K562 (cell line): ENCODE measurements around the gene ST3GAL3. TPM values are rescaled to one million over a fixed set of nuclear protein-coding genes. Genes with fewer than 3 reads are reported as not detected.

Experiments
- ATAC-seq: fragments of 200-7000 bp; cut with Tn5 transposase; 3 replicates; pipeline ENCODE4 v1.9.1; 2020; ENCODE audit warnings: moderate library complexity
- BruUV-seq: library from RNA; stranded (reverse); fragments of 400-500 nt; replicated peaks from 2 replicates; lab custom pipeline; 2021; lab: Mats Ljungman, UMichigan
- CTCF ChIA-PET: fragments of 300-600 bp; formaldehyde crosslinking; extraction: SDS; loops from one replicate; lab custom pipeline; 2021; ENCODE audit warnings: low intra/inter-chr PET ratio; lab: Yijun Ruan, JAX
- POLR2A ChIA-PET: fragments of 300-600, 350-650 bp; sonication (Branson Sonifier 250); formaldehyde crosslinking; extraction: SDS; loops from one replicate; lab custom pipeline; 2021; ENCODE audit warnings: antibody characterized with exemption, inconsistent platforms; lab: Yijun Ruan, JAX
- DNase-seq, 4 experiments: peaks; one replicate each; pipeline versions ENCODE4 v3.0.0 to v3.0.0-alpha.2; 2011 to 2018; ENCODE audit warnings: low spot score in 3 of 4, mixed read lengths in 3 of 4; ENCODE audit errors: extremely low read depth in 1 of 4
- FAIRE-seq: peaks from 2 replicates; lab custom pipeline; 2011; peaks lifted over from hg19 to GRCh38; lab: Jason Lieb, UNC
- H2AFZ ChIP-seq: 2 replicates; pipeline ENCODE4 v1.6.0; 2011; ENCODE audit warnings: low read depth, low read length, control low read depth, inconsistent platforms
- H3K27ac ChIP-seq: fragments of 200-600 bp; 3 replicates; pipeline ENCODE4 v1.8.0; 2011; ENCODE audit warnings: low read depth, mild to moderate bottlenecking, control low read depth, inconsistent platforms, low read length, moderate library complexity, mixed read lengths; ENCODE audit errors: extremely low read depth
- H3K27me3 ChIP-seq, 2 experiments: fragments of 300-600 bp in 1 of 2; 2 replicates in 1 of 2; 3 replicates in 1 of 2; pipeline versions ENCODE4 v1.6.0 to v1.8.0; 2011; ENCODE audit warnings: inconsistent platforms in 2 of 2, low read length in 2 of 2, mild to moderate bottlenecking in 1 of 2, mixed read lengths in 1 of 2, moderate library complexity in 1 of 2; ENCODE audit not compliant: control insufficient read depth in 2 of 2, insufficient read depth in 2 of 2
- H3K36me3 ChIP-seq: fragments of 300-600 bp; 3 replicates; pipeline ENCODE4 v1.8.0; 2011; ENCODE audit warnings: mild to moderate bottlenecking, low read length, inconsistent platforms; ENCODE audit not compliant: control insufficient read depth, insufficient read depth
- H3K4me1 ChIP-seq, 2 experiments: fragments of 200-600 bp in 1 of 2; replicated peaks in 1 of 2; 2 replicates in 1 of 2; 3 replicates in 1 of 2; pipeline versions ENCODE4 v1.5.1 to v1.8.0; 2011; ENCODE audit warnings: inconsistent platforms in 2 of 2, low read length in 2 of 2, mild to moderate bottlenecking in 1 of 2, mixed read lengths in 1 of 2, moderate library complexity in 1 of 2; ENCODE audit not compliant: control insufficient read depth in 2 of 2, insufficient read depth in 2 of 2
- H3K4me2 ChIP-seq: 2 replicates; pipeline ENCODE4 v1.6.1; 2011; ENCODE audit warnings: low read length, control low read depth, inconsistent platforms, mixed read lengths; ENCODE audit not compliant: insufficient read depth
- H3K4me3 ChIP-seq: fragments of 200-600 bp; sonication (generic), shearing (Covaris generic); 2 replicates; pipeline ENCODE4 v1.5.1; 2016; ENCODE audit warnings: control low read depth, inconsistent platforms
- H3K79me2 ChIP-seq: fragments of 200-600 bp; 3 replicates; pipeline ENCODE4 v1.8.0; 2011; ENCODE audit warnings: low read length, inconsistent platforms; ENCODE audit not compliant: control insufficient read depth, insufficient read depth
- H3K9ac ChIP-seq, 2 experiments: 2 replicates each; pipeline versions ENCODE4 v1.6.0 to v1.6.1; 2011; ENCODE audit warnings: low read depth in 2 of 2, low read length in 2 of 2, control low read depth in 1 of 2, inconsistent platforms in 1 of 2, mild to moderate bottlenecking in 1 of 2, mixed read lengths in 1 of 2; ENCODE audit not compliant: insufficient read depth in 1 of 2
- H3K9me1 ChIP-seq: one replicate; pipeline ENCODE4 v1.6.0; 2011; ENCODE audit warnings: inconsistent platforms, mild to moderate bottlenecking, low read length, moderate library complexity; ENCODE audit not compliant: control insufficient read depth, insufficient read depth
- H3K9me3 ChIP-seq: replicated peaks from 2 replicates; pipeline ENCODE4 v1.5.1; 2011; ENCODE audit warnings: low read depth, low read length, inconsistent platforms; ENCODE audit not compliant: control insufficient read depth, insufficient read depth
- H4K20me1 ChIP-seq: replicated peaks from 2 replicates; pipeline ENCODE4 v1.6.1; 2011; ENCODE audit warnings: low read length, inconsistent platforms, mixed read lengths; ENCODE audit not compliant: control insufficient read depth, insufficient read depth
- BCL6 ChIP-seq: fragments of 250-450 bp; sonication (Bioruptor Pico); IDR thresholded peaks from 2 replicates; pipeline ENCODE4 v1.4.0; 2020
- COPS2 ChIP-seq: fragments of 450-650 bp; conservative IDR thresholded peaks from 2 replicates; pipeline ENCODE4 v1.6.1; 2016; ENCODE audit warnings: mild to moderate bottlenecking, moderate library complexity
- EWSR1 ChIP-seq: fragments of 450-650 bp; IDR thresholded peaks from 2 replicates; pipeline ENCODE4 v1.6.1; 2018; ENCODE audit warnings: borderline replicate concordance, mild to moderate bottlenecking, low read depth, moderate library complexity; ENCODE audit not compliant: partially characterized antibody
- GATAD2B ChIP-seq: fragments of 450-650 bp; IDR thresholded peaks from 2 replicates; pipeline ENCODE4 v1.6.1; 2017; ENCODE audit warnings: mild to moderate bottlenecking, borderline replicate concordance
- HDAC2 ChIP-seq: fragments of 450-650 bp; IDR thresholded peaks from 2 replicates; pipeline ENCODE4 v1.6.1; 2016; ENCODE audit warnings: mild to moderate bottlenecking
- NCOR1 ChIP-seq: fragments of 450-650 bp; IDR thresholded peaks from 2 replicates; pipeline ENCODE4 v1.6.1; 2016; ENCODE audit warnings: mild to moderate bottlenecking, moderate library complexity
- PHF20 ChIP-seq: fragments of 450-650 bp; IDR thresholded peaks from 2 replicates; pipeline ENCODE4 v1.6.1; 2018; ENCODE audit not compliant: partially characterized antibody
- POLR2AphosphoS2 ChIP-seq: IDR thresholded peaks from 2 replicates; pipeline ENCODE4 v1.6.1; 2012; ENCODE audit warnings: low read length, improper control_type of control experiment
- RFX1 ChIP-seq: fragments of 450-650 bp; IDR thresholded peaks from 2 replicates; pipeline ENCODE4 v1.6.1; 2016; ENCODE audit warnings: mild to moderate bottlenecking, moderate library complexity
- ZFP30 ChIP-seq: fragments of 250-450 bp; sonication (Bioruptor Pico); IDR thresholded peaks from 2 replicates; pipeline ENCODE4 v1.8.0; 2022; ENCODE audit warnings: moderate library complexity, mild to moderate bottlenecking, inconsistent platforms, borderline replicate concordance
- WGBS: fragments of 100-300 bp; shearing (Covaris generic); methylation state at CpG from one replicate; pipeline ENCODE4 v1.1.6; 2016; ENCODE audit warnings: low coverage, mixed read lengths; ENCODE audit not compliant: insufficient coverage; ENCODE audit errors: missing lambda C conversion rate; 5-methylcytosine and 5-hydroxymethylcytosine counted together
- in situ Hi-C: fragments of 300-500 bp; cut with MboI; formaldehyde crosslinking; loops from 4 replicates; pipeline ENCODE4 v1.15.0; 2018; ENCODE audit warnings: inconsistent platforms, mixed read lengths
- intact Hi-C: fragments of 100-400 bp; cut with micrococcal nuclease; formaldehyde crosslinking; loops from 2 replicates; pipeline ENCODE4 v1.14.2; 2022
- polyA plus RNA-seq, 8 experiments: library from polyadenylated mRNA; depleted of rRNA in 4 of 8; stranded (reverse) in 5 of 8; unstranded in 3 of 8; fragments of >200 nt; fragmentation: Nextera tagmentation in 2 of 8; fragmentation: Illumina TruSeq in 1 of 8; extraction: Ambion mirVana in 2 of 8; extraction: Trizol in 1 of 8; gene quantifications; 2 replicates each; pipeline versions ENCODE4 v1.2.1 to v1.2.3, GENCODE V29; 2011 to 2014; ENCODE audit warnings: inconsistent platforms in 1 of 8, missing spikeins in 1 of 8
- total RNA-seq, 7 experiments: library from RNA; depleted of rRNA in 6 of 7; stranded (reverse); fragments of >200 nt in 6 of 7; fragmentation: Illumina TruSeq in 2 of 7; extraction: Trizol in 2 of 7; gene quantifications; 2 replicates each; pipeline versions ENCODE4 v1.2.1 to v1.2.3, GENCODE V29; 2011 to 2021; ENCODE audit warnings: low replicate concordance in 1 of 7
- TF ChIP-seq, protein P1 (sequence below): fragments of 250-450 bp; sonication (Bioruptor Pico); IDR thresholded peaks from 2 replicates; pipeline ENCODE4 v1.4.0; 2020
- TF ChIP-seq, protein P2 (sequence below): IDR thresholded peaks from 3 replicates; pipeline ENCODE4 v1.6.1; 2011; ENCODE audit warnings: borderline replicate concordance, mild to moderate bottlenecking, moderate library complexity; ENCODE audit not compliant: insufficient read length; ENCODE audit errors: extremely low read depth

The ST3GAL3 gene
- total and polyA plus RNA-seq, 9 of the 15 experiments (the other 6 are each of a cell fraction or from before 2014, with no cell fraction given), result 1.2 to 18.9 (median 11.0) TPM

GRCh38 chr1:43824795-43825194 lies 117.5 kb downstream of the ST3GAL3 start:
- no TSS peak for BruUV-seq
- DNase-seq (no peak), FAIRE-seq (no peak), ATAC-seq (no peak)
- H3K4me3 ChIP-seq, result no peak overlapping the region
- no peaks in the 10 kb centered on the region for H3K79me2 ChIP-seq
- intact Hi-C loops, result no loop called here
- H3K9me3 ChIP-seq, result no peaks in the 10 kb centered on the region
- 90% methylated on average over 1 of the region's 1 CpG for WGBS
- CTCF ChIA-PET, result no interaction called here
- no peak overlapping the region for H3K9ac ChIP-seq
- TF ChIP-seq PHF20 (no peak), ZFP30 (CRISPR knock-in tag) (no peak), POLR2AphosphoS2 (no peak), EWSR1 (no peak), HDAC2 (no peak), BCL6 (no peak), NCOR1 (no peak), GATAD2B (no peak), RFX1 (no peak), COPS2 (no peak)
- TF ChIP-seq, protein P1, sequence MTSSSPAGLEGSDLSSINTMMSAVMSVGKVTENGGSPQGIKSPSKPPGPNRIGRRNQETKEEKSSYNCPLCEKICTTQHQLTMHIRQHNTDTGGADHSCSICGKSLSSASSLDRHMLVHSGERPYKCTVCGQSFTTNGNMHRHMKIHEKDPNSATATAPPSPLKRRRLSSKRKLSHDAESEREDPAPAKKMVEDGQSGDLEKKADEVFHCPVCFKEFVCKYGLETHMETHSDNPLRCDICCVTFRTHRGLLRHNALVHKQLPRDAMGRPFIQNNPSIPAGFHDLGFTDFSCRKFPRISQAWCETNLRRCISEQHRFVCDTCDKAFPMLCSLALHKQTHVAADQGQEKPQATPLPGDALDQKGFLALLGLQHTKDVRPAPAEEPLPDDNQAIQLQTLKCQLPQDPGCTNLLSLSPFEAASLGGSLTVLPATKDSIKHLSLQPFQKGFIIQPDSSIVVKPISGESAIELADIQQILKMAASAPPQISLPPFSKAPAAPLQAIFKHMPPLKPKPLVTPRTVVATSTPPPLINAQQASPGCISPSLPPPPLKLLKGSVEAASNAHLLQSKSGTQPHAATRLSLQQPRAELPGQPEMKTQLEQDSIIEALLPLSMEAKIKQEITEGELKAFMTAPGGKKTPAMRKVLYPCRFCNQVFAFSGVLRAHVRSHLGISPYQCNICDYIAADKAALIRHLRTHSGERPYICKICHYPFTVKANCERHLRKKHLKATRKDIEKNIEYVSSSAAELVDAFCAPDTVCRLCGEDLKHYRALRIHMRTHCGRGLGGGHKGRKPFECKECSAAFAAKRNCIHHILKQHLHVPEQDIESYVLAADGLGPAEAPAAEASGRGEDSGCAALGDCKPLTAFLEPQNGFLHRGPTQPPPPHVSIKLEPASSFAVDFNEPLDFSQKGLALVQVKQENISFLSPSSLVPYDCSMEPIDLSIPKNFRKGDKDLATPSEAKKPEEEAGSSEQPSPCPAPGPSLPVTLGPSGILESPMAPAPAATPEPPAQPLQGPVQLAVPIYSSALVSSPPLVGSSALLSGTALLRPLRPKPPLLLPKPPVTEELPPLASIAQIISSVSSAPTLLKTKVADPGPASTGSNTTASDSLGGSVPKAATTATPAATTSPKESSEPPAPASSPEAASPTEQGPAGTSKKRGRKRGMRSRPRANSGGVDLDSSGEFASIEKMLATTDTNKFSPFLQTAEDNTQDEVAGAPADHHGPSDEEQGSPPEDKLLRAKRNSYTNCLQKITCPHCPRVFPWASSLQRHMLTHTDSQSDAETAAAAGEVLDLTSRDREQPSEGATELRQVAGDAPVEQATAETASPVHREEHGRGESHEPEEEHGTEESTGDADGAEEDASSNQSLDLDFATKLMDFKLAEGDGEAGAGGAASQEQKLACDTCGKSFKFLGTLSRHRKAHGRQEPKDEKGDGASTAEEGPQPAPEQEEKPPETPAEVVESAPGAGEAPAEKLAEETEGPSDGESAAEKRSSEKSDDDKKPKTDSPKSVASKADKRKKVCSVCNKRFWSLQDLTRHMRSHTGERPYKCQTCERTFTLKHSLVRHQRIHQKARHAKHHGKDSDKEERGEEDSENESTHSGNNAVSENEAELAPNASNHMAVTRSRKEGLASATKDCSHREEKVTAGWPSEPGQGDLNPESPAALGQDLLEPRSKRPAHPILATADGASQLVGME (CRISPR knock-in tag), result no peak
- TF ChIP-seq, protein P2, sequence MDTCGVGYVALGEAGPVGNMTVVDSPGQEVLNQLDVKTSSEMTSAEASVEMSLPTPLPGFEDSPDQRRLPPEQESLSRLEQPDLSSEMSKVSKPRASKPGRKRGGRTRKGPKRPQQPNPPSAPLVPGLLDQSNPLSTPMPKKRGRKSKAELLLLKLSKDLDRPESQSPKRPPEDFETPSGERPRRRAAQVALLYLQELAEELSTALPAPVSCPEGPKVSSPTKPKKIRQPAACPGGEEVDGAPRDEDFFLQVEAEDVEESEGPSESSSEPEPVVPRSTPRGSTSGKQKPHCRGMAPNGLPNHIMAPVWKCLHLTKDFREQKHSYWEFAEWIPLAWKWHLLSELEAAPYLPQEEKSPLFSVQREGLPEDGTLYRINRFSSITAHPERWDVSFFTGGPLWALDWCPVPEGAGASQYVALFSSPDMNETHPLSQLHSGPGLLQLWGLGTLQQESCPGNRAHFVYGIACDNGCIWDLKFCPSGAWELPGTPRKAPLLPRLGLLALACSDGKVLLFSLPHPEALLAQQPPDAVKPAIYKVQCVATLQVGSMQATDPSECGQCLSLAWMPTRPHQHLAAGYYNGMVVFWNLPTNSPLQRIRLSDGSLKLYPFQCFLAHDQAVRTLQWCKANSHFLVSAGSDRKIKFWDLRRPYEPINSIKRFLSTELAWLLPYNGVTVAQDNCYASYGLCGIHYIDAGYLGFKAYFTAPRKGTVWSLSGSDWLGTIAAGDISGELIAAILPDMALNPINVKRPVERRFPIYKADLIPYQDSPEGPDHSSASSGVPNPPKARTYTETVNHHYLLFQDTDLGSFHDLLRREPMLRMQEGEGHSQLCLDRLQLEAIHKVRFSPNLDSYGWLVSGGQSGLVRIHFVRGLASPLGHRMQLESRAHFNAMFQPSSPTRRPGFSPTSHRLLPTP, result no peak
- H3K9me1 ChIP-seq, result no peaks in the 10 kb centered on the region
- in situ Hi-C loops, result no loop called here
- H3K4me2 ChIP-seq, result no peak overlapping the region
- no peak overlapping the region for H3K27ac ChIP-seq
- no peak overlapping the region for H2AFZ ChIP-seq
- H3K4me1 ChIP-seq, result no peaks in the 10 kb centered on the region
- no peaks in the 10 kb centered on the region for H3K27me3 ChIP-seq
- POLR2A ChIA-PET, result interaction anchor here (0.5 to 0.6 kb wide), 2 partner anchors 92 to 244 kb away, joined by 4 to 5 read pairs; no protein-coding TSS in a partner anchor
- no peaks in the 10 kb centered on the region for H4K20me1 ChIP-seq
- H3K36me3 ChIP-seq, result no peaks in the 10 kb centered on the region
